MCF 10A (cell line): ENCODE results near the gene OSBPL3. TPM values are rescaled to one million over a fixed set of nuclear protein-coding genes. Genes with fewer than 3 reads are reported as not detected.

Source experiments
- BruUV-seq: library from RNA; stranded (reverse); fragments of 400-500 nt; replicated peaks from 2 replicates; lab custom pipeline; 2021; lab: Mats Ljungman, UMichigan
- CTCF ChIA-PET: fragments of 300-600 bp; sonication (Branson Sonifier 250); formaldehyde crosslinking; extraction: SDS; loops from one replicate; lab custom pipeline; 2021; ENCODE audit warnings: antibody characterized with exemption, inconsistent platforms; lab: Yijun Ruan, JAX
- POLR2A ChIA-PET: fragments of 300-600, 350-650 bp; sonication (Branson Sonifier 250); formaldehyde crosslinking; extraction: SDS; loops from one replicate; lab custom pipeline; 2020; ENCODE audit warnings: antibody characterized with exemption, inconsistent platforms; lab: Yijun Ruan, JAX
- DNase-seq: peaks from one replicate; pipeline ENCODE4 v3.0.0-alpha.2; 2018; ENCODE audit not compliant: unreplicated experiment
- H3K27ac Mint-ChIP-seq: one replicate; pipeline ENCODE4 v1.8.0; 2022; ENCODE audit warnings: mild to moderate bottlenecking, low read depth, mixed read lengths; ENCODE audit not compliant: unreplicated experiment
- H3K27me3 Mint-ChIP-seq: one replicate; pipeline ENCODE4 v1.8.0; 2022; ENCODE audit warnings: mixed read lengths; ENCODE audit not compliant: insufficient read depth, unreplicated experiment
- H3K36me3 Mint-ChIP-seq: one replicate; pipeline ENCODE4 v1.8.0; 2022; ENCODE audit warnings: mild to moderate bottlenecking, moderate library complexity, mixed read lengths; ENCODE audit not compliant: insufficient read depth, unreplicated experiment
- H3K4me1 Mint-ChIP-seq: one replicate; pipeline ENCODE4 v1.8.0; 2022; ENCODE audit warnings: mixed read lengths; ENCODE audit not compliant: insufficient read depth, unreplicated experiment
- H3K4me3 Mint-ChIP-seq: one replicate; pipeline ENCODE4 v1.8.0; 2022; ENCODE audit warnings: mild to moderate bottlenecking, moderate library complexity, mixed read lengths; ENCODE audit not compliant: unreplicated experiment
- H3K9me3 Mint-ChIP-seq: one replicate; pipeline ENCODE4 v1.8.0; 2022; ENCODE audit warnings: mixed read lengths; ENCODE audit not compliant: unreplicated experiment
- CTCF ChIP-seq: fragments of 200-600 bp; IDR thresholded peaks from one replicate; pipeline ENCODE4 v1.8.0; 2022; ENCODE audit warnings: antibody characterized with exemption, mild to moderate bottlenecking; ENCODE audit not compliant: unreplicated experiment
- intact Hi-C: fragments of 100-400 bp; cut with micrococcal nuclease; formaldehyde crosslinking; loops from 2 replicates; pipeline ENCODE4 v1.14.1; 2022
- total RNA-seq: library from RNA; stranded (reverse); gene quantifications from 2 replicates; pipeline ENCODE4 v1.2.3, GENCODE V29; 2022

OSBPL3 gene
- total RNA-seq, 1 experiment from 2014 or later = 33.8 TPM

- DNase-seq = peak; percentile 93
- Mint-ChIP-seq H3K27me3 (no peaks in the 10 kb centered on the region), H3K4me1 (peaks cover 39% of the 10 kb centered on the region), H3K36me3 (peaks cover 46% of the 10 kb centered on the region), H3K4me3 (peak overlapping the region; percentile 66), H3K9me3 (no peaks in the 10 kb centered on the region), H3K27ac (peak overlapping the region; percentile 99)
- intact Hi-C loops = loop anchor here (1.0 to 5.0 kb wide), 5 partner anchors 37 to 274 kb away; no protein-coding TSS in a partner anchor
- no TSS peak for BruUV-seq
- peak; percentile 77 for TF ChIP-seq CTCF
- POLR2A ChIA-PET = interaction anchor here (0.6 to 4.5 kb wide), 25 partner anchors 9 to 305 kb away, joined by 3 to 163 read pairs (median 5); partner anchors contain the start of genes CYCS and OSBPL3
- CTCF ChIA-PET = interaction anchor here (0.6 to 5.4 kb wide), 27 partner anchors 19 to 1062 kb away, joined by 3 to 104 read pairs (median 5); partner anchors contain the start of gene OSBPL3
Measured at GRCh38 chr7:24819916-24820689, 159.9 kb downstream of the OSBPL3 start.

GRCh38 chr7:24817339-24817738 is 162.6 kb downstream of the OSBPL3 start:
- Mint-ChIP-seq H3K9me3 (no peaks in the 10 kb centered on the region), H3K27me3 (no peaks in the 10 kb centered on the region), H3K27ac (peak overlapping the region; percentile 83), H3K4me1 (peaks cover 30% of the 10 kb centered on the region), H3K36me3 (peaks cover 67% of the 10 kb centered on the region), H3K4me3 (no peak overlapping the region)
- POLR2A ChIA-PET = no interaction called here
- BruUV-seq = no TSS peak
- no peak for TF ChIP-seq CTCF
- CTCF ChIA-PET = interaction anchor here (0.7 to 11.5 kb wide), 4 partner anchors 20 to 282 kb away, joined by 3 to 186 read pairs (median 4); no protein-coding TSS in a partner anchor
- intact Hi-C loops = no loop called here
- DNase-seq = no peak

GRCh38 chr7:24816868-24817267 is 163.1 kb downstream of the OSBPL3 start:
- no TSS peak for BruUV-seq

More at GRCh38 chr7:24816868-24817267, 163.1 kb downstream of the OSBPL3 start:
- Mint-ChIP-seq H3K4me1 (peaks cover 30% of the 10 kb centered on the region), H3K27ac (peak overlapping the region; percentile 83), H3K36me3 (peaks cover 64% of the 10 kb centered on the region), H3K4me3 (no peak overlapping the region), H3K9me3 (no peaks in the 10 kb centered on the region), H3K27me3 (no peaks in the 10 kb centered on the region)
- no peak for DNase-seq
- ChIA-PET POLR2A (no interaction called here), CTCF (interaction anchor here (0.7 to 11.5 kb wide), 5 partner anchors 20 to 282 kb away, joined by 3 to 186 read pairs (median 5); no protein-coding TSS in a partner anchor)
- intact Hi-C loops = no loop called here
- TF ChIP-seq CTCF = no peak
